Neuronal stem cell (in vitro differentiated cells): Measurements from ENCODE around the gene SGK2.

ENCODE experiments used
- DNase-seq: peaks from one replicate; pipeline ENCODE4 v3.0.0-alpha.2; 2013; ENCODE audit warnings: low spot score
- H2AFZ ChIP-seq: one replicate; pipeline ENCODE4 v1.6.1; 2013; ENCODE audit warnings: mild to moderate bottlenecking, low read length, inconsistent platforms
- H2AK5ac ChIP-seq: 2 replicates; pipeline ENCODE4 v1.6.1; 2013; ENCODE audit warnings: low read depth, mild to moderate bottlenecking, inconsistent platforms, low read length, moderate library complexity, mixed read lengths
- H2BK120ac ChIP-seq: 2 replicates; pipeline ENCODE4 v1.6.1; 2013; ENCODE audit warnings: low read depth, mild to moderate bottlenecking, inconsistent platforms, low read length, moderate library complexity, mixed read lengths
- H2BK12ac ChIP-seq: one replicate; pipeline ENCODE4 v1.6.1; 2013; ENCODE audit warnings: low read length, inconsistent platforms
- H2BK15ac ChIP-seq: 2 replicates; pipeline ENCODE4 v1.6.1; 2013; ENCODE audit warnings: mild to moderate bottlenecking, low read length, inconsistent platforms, mixed read lengths
- H2BK5ac ChIP-seq: one replicate; pipeline ENCODE4 v1.6.1; 2013; ENCODE audit warnings: inconsistent platforms, mild to moderate bottlenecking, low read length, moderate library complexity
- H3K14ac ChIP-seq: one replicate; pipeline ENCODE4 v1.6.1; 2013; ENCODE audit warnings: low read length, inconsistent platforms
- H3K18ac ChIP-seq: 2 replicates; pipeline ENCODE4 v1.6.1; 2013; ENCODE audit warnings: low read length, inconsistent platforms
- H3K23ac ChIP-seq: 2 replicates; pipeline ENCODE4 v1.6.1; 2013; ENCODE audit warnings: low read depth, mild to moderate bottlenecking, mixed read lengths, low read length, inconsistent platforms; ENCODE audit not compliant: poor library complexity
- H3K27ac ChIP-seq: replicated peaks from 3 replicates; pipeline ENCODE4 v1.5.1; 2013; ENCODE audit warnings: low read length, inconsistent platforms
- H3K27me3 ChIP-seq, 3 experiments: 2 replicates each; pipeline ENCODE4 v1.6.1; 2013; ENCODE audit warnings: low read length in 3 of 3, mild to moderate bottlenecking in 2 of 3, inconsistent platforms in 1 of 3, low read depth in 1 of 3, mixed read lengths in 1 of 3, moderate library complexity in 1 of 3; ENCODE audit not compliant: control insufficient read depth in 3 of 3, insufficient read depth in 3 of 3
- H3K36me3 ChIP-seq, 2 donors: replicated peaks in 1 of 2; 2 replicates each; pipeline ENCODE4 v1.6.1; 2013; ENCODE audit warnings: low read length in 2 of 2; ENCODE audit not compliant: control insufficient read depth in 2 of 2, insufficient read depth in 2 of 2
- H3K4ac ChIP-seq: 2 replicates; pipeline ENCODE4 v1.6.1; 2013; ENCODE audit warnings: inconsistent platforms, mild to moderate bottlenecking, low read length, moderate library complexity
- H3K4me1 ChIP-seq, 2 donors: 1 replicate in 1 of 2; 2 replicates in 1 of 2; pipeline ENCODE4 v1.6.1; 2013; ENCODE audit warnings: low read length in 2 of 2, low read depth in 1 of 2; ENCODE audit not compliant: control insufficient read depth in 2 of 2, insufficient read depth in 1 of 2
- H3K4me2 ChIP-seq: one replicate; pipeline ENCODE4 v1.6.1; 2013; ENCODE audit warnings: mild to moderate bottlenecking, low read length, inconsistent platforms; ENCODE audit not compliant: insufficient read depth, poor library complexity, severe bottlenecking
- H3K4me3 ChIP-seq, 2 donors: 2 replicates each; pipeline ENCODE4 v1.5.1; 2013; ENCODE audit warnings: low read length in 2 of 2, mild to moderate bottlenecking in 2 of 2, inconsistent platforms in 1 of 2, moderate library complexity in 1 of 2
- H3K79me1 ChIP-seq: one replicate; pipeline ENCODE4 v1.6.1; 2013; ENCODE audit warnings: low read depth, mild to moderate bottlenecking, inconsistent platforms, low read length, moderate library complexity
- H3K9ac ChIP-seq: one replicate; pipeline ENCODE4 v1.6.1; 2013; ENCODE audit warnings: mild to moderate bottlenecking, low read depth, low read length, inconsistent platforms; ENCODE audit not compliant: poor library complexity
- H3K9me3 ChIP-seq, 2 donors: replicated peaks in 1 of 2; 2 replicates each; pipeline versions ENCODE3 to v1.6.1; 2013; ENCODE audit warnings: low read length in 2 of 2, mild to moderate bottlenecking in 2 of 2, inconsistent platforms in 1 of 2, low read depth in 1 of 2, mixed read lengths in 1 of 2, moderate library complexity in 1 of 2; ENCODE audit not compliant: control insufficient read depth in 2 of 2, insufficient read depth in 1 of 2
- H4K8ac ChIP-seq: one replicate; pipeline ENCODE4 v1.6.1; 2013; ENCODE audit warnings: low read depth, mild to moderate bottlenecking, inconsistent platforms, low read length, moderate library complexity
- H4K91ac ChIP-seq: one replicate; pipeline ENCODE4 v1.6.1; 2013; ENCODE audit warnings: low read length, low read depth, mild to moderate bottlenecking, inconsistent platforms; ENCODE audit not compliant: poor library complexity
- WGBS, 2 donors: extraction: QIAGEN DNeasy Blood & Tissue Kit; methylation state at CpG; one replicate each; pipeline ENCODE4 v1.1.7; 2013; ENCODE audit warnings: missing lambda C conversion rate in 2 of 2, mixed read lengths in 1 of 2; ENCODE audit not compliant: insufficient read length in 2 of 2, insufficient replicate concordance in 1 of 2; ENCODE audit errors: extremely low coverage in 2 of 2; 5-methylcytosine and 5-hydroxymethylcytosine counted together

Gene SGK2

GRCh38 chr20:43538878-43539700 is 19.7 kb upstream of the SGK2 start:
- Histone ChIP-seq H2AK5ac (no peak overlapping the region), H2BK120ac (no peak overlapping the region), H2BK15ac (no peak overlapping the region), H3K4me1 (no peaks in the 10 kb centered on the region), H3K79me1 (no peaks in the 10 kb centered on the region), H2AFZ (no peak overlapping the region), H3K4me2 (no peak overlapping the region), H3K23ac (no peak overlapping the region), H3K9me3 (no peaks in the 10 kb centered on the region), H4K8ac (no peak overlapping the region), H2BK12ac (no peak overlapping the region), H3K18ac (no peak overlapping the region), H3K9ac (no peak overlapping the region), H3K36me3 (peaks cover 5 to 23% of the 10 kb centered on the region in 2 donors), H3K4ac (no peak overlapping the region), H3K14ac (no peak overlapping the region), H3K27ac (no peak overlapping the region), H3K4me3 (peak overlapping the region in 1 of 2 donors; percentile 46), H2BK5ac (no peak overlapping the region), H3K27me3 (no peaks in the 10 kb centered on the region), H4K91ac (no peak overlapping the region)
- no CpG with 5 or more reads among the region's 6 CpGs for WGBS, 2 donors
- no peak for DNase-seq

GRCh38 chr20:43539975-43540672 is 18.7 kb upstream of the SGK2 start:
- no peak overlapping the region for H2AFZ ChIP-seq
- H3K27ac ChIP-seq, result no peak overlapping the region
- H3K4me2 ChIP-seq, result no peak overlapping the region
- no peak for DNase-seq
- no peak overlapping the region for H3K9ac ChIP-seq
- no peak overlapping the region for H3K14ac ChIP-seq
- no peak overlapping the region for H2AK5ac ChIP-seq
- H3K4me1 ChIP-seq, result no peaks in the 10 kb centered on the region
- H2BK120ac ChIP-seq, result no peak overlapping the region
- H3K23ac ChIP-seq, result no peak overlapping the region
- no peak overlapping the region for H3K4ac ChIP-seq
- no peak overlapping the region for H4K91ac ChIP-seq
- H3K18ac ChIP-seq, result no peak overlapping the region
- H3K36me3 ChIP-seq, result peaks cover 5 to 24% of the 10 kb centered on the region in 2 donors
- H4K8ac ChIP-seq, result no peak overlapping the region
- H2BK15ac ChIP-seq, result no peak overlapping the region
- H3K9me3 ChIP-seq, result no peaks in the 10 kb centered on the region
- no peak overlapping the region for H2BK12ac ChIP-seq
- H3K27me3 ChIP-seq, result no peaks in the 10 kb centered on the region
- no peak overlapping the region for H2BK5ac ChIP-seq
- H3K4me3 ChIP-seq, result peak overlapping the region in 1 of 2 donors; percentile 42
- WGBS, 2 donors, result no CpG with 5 or more reads among the region's 17 CpGs
- H3K79me1 ChIP-seq, result no peaks in the 10 kb centered on the region

DNA sequence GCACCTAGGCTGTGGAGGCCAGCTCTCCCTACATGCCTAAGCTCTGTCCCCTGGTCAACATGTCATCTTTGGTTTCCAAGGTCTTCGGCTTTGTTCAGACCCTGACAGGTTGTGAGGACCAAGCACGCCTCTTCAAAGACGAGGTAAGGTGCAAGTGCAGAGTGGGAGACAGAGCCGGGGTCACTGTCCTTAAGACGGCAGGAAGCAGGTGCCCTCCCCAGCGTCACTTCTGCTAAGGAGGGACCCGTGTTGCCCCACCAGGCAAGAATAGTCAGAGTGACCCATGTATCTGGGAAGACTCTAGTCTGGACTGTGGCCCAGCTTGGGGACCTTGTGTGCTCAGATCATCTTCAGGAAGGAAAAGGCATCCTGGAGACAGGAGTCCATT is 18.2 kb upstream of the SGK2 start:
- no peaks in the 10 kb centered on the region for H3K79me1 ChIP-seq
- H2AK5ac ChIP-seq, result no peak overlapping the region
- H3K4me1 ChIP-seq, result no peaks in the 10 kb centered on the region
- H3K27ac ChIP-seq, result no peak overlapping the region
- H4K8ac ChIP-seq, result no peak overlapping the region
- no peak overlapping the region for H2AFZ ChIP-seq
- no peaks in the 10 kb centered on the region for H3K27me3 ChIP-seq
- no peak for DNase-seq
- WGBS, 2 donors, result no CpG with 5 or more reads among the region's 7 CpGs
- no peak overlapping the region for H3K4me2 ChIP-seq
- H3K9ac ChIP-seq, result no peak overlapping the region
- H3K4me3 ChIP-seq, result no peak overlapping the region
- no peak overlapping the region for H3K18ac ChIP-seq
- no peak overlapping the region for H3K23ac ChIP-seq
- no peak overlapping the region for H3K14ac ChIP-seq
- H3K36me3 ChIP-seq, result peaks cover 5 to 24% of the 10 kb centered on the region in 2 donors
- no peak overlapping the region for H2BK15ac ChIP-seq
- no peak overlapping the region for H2BK5ac ChIP-seq
- H3K4ac ChIP-seq, result no peak overlapping the region
- H4K91ac ChIP-seq, result no peak overlapping the region
- H3K9me3 ChIP-seq, result no peaks in the 10 kb centered on the region
- no peak overlapping the region for H2BK120ac ChIP-seq
- no peak overlapping the region for H2BK12ac ChIP-seq

DNA sequence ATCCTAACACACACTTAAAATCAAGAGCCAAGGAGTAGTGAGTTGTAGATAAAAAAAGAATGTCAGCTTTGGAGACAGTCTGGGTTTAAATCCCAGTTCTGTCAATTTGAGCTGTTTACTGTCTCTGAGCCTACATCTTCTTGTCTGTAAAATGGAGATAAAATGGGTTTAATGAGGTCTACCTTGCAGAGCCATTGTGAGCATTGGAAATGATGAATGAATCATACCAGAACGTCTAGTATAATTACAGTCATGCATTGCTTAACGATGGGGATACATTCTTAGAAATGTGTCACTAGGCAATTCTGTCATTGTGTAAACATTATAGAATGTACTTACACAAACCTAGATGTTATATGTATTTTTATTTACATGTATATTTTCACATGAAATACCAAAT is 17.6 kb upstream of the SGK2 start:
- Histone ChIP-seq H3K4me3 (no peak overlapping the region), H3K36me3 (peaks cover 5 to 24% of the 10 kb centered on the region in 2 donors), H2BK120ac (no peak overlapping the region), H4K91ac (no peak overlapping the region), H2AFZ (no peak overlapping the region), H3K14ac (no peak overlapping the region), H2BK12ac (no peak overlapping the region), H3K79me1 (no peaks in the 10 kb centered on the region), H3K23ac (no peak overlapping the region), H3K9ac (no peak overlapping the region), H3K4ac (no peak overlapping the region), H2BK15ac (no peak overlapping the region), H2BK5ac (no peak overlapping the region), H2AK5ac (no peak overlapping the region), H4K8ac (no peak overlapping the region), H3K4me2 (no peak overlapping the region), H3K27ac (no peak overlapping the region), H3K27me3 (no peaks in the 10 kb centered on the region), H3K18ac (no peak overlapping the region), H3K4me1 (no peaks in the 10 kb centered on the region), H3K9me3 (no peaks in the 10 kb centered on the region)
- WGBS, 2 donors, result no CpG with 5 or more reads among the region's 2 CpGs
- no peak for DNase-seq
